HG03039 (cell line): ENCODE measurements around the gene TP53BP1.

Source experiments
- ATAC-seq: cut with Tn5 transposase; IDR thresholded peaks from one replicate; pipeline ENCODE4 v1.9.1; 2021; ENCODE audit warnings: mild to moderate bottlenecking, moderate library complexity; ENCODE audit not compliant: unreplicated experiment

The TP53BP1 gene

GRCh38 chr15:43493703-43494472, 932 bp upstream of the TP53BP1 start:
- ATAC-seq = no peak

GRCh38 chr15:43492266-43492665, 690 bp downstream of the TP53BP1 start:
- no peak for ATAC-seq

- no peak for ATAC-seq
These were observed 3.8 kb downstream of the TP53BP1 start for GRCh38 chr15:43489191-43489590.

GRCh38 chr15:43488790-43489189, 4.2 kb downstream of the TP53BP1 start:
- ATAC-seq = no peak

GRCh38 chr15:43487271-43487895, 5.6 kb downstream of the TP53BP1 start:
- no peak for ATAC-seq

GRCh38 chr15:43484455-43484854, 8.5 kb downstream of the TP53BP1 start:
- no peak for ATAC-seq

GRCh38 chr15:43483297-43484128, 9.4 kb downstream of the TP53BP1 start:
- no peak for ATAC-seq

- ATAC-seq = no peak
These were observed 19.1 kb downstream of the TP53BP1 start for GRCh38 chr15:43473885-43474284.

GRCh38 chr15:43471975-43472374, 21.0 kb downstream of the TP53BP1 start:
- ATAC-seq = no peak

GRCh38 chr15:43469867-43470266, 23.1 kb downstream of the TP53BP1 start:
- no peak for ATAC-seq

GRCh38 chr15:43465100-43465499, 27.9 kb downstream of the TP53BP1 start:
- no peak for ATAC-seq

GRCh38 chr15:43463998-43464397, 29.0 kb downstream of the TP53BP1 start:
- no peak for ATAC-seq

- no peak for ATAC-seq
These were observed 29.4 kb downstream of the TP53BP1 start for GRCh38 chr15:43463507-43463906.

GRCh38 chr15:43449981-43450380, 43.0 kb downstream of the TP53BP1 start:
- ATAC-seq = no peak

GRCh38 chr15:43446344-43446743, 46.6 kb downstream of the TP53BP1 start:
- no peak for ATAC-seq

- ATAC-seq = no peak
These were observed 51.6 kb downstream of the TP53BP1 start for GRCh38 chr15:43441316-43441715.

GRCh38 chr15:43440721-43441281, 52.2 kb downstream of the TP53BP1 start:
- no peak for ATAC-seq

- ATAC-seq = no peak
These were observed 53.7 kb downstream of the TP53BP1 start for GRCh38 chr15:43439268-43439667.

GRCh38 chr15:43436395-43436794, 56.6 kb downstream of the TP53BP1 start:
- ATAC-seq = no peak

GRCh38 chr15:43434446-43434845, 58.5 kb downstream of the TP53BP1 start:
- no peak for ATAC-seq

- ATAC-seq = no peak
These were observed 59.2 kb downstream of the TP53BP1 start for GRCh38 chr15:43433661-43434303.
